Skin epidermis (tissue), 12 donors: ENCODE results near the gene ESPN.

Experiments used
- H3K27ac ChIP-seq, 21 experiments: fragments of 200-600 bp; sonication (generic) in 11 of 21; one replicate each; pipeline ENCODE4 v1.5.0; 2020; ENCODE audit warnings: mild to moderate bottlenecking in 3 of 21, inconsistent platforms in 2 of 21, moderate library complexity in 2 of 21
- H3K4me3 ChIP-seq, 7 experiments: fragments of 200-600 bp; sonication (generic) in 2 of 7; one replicate each; pipeline ENCODE4 v1.5.0; 2020; ENCODE audit warnings: inconsistent platforms in 2 of 7, mild to moderate bottlenecking in 2 of 7, moderate library complexity in 1 of 7

ESPN gene

GRCh38 chr1:6503884-6504602 lies 79.5 kb downstream of the ESPN start:
- Histone ChIP-seq H3K4me3 (no peak overlapping the region), H3K27ac (no peak overlapping the region)

GRCh38 chr1:6504887-6505286 lies 80.3 kb downstream of the ESPN start:
- Histone ChIP-seq H3K4me3 (no peak overlapping the region), H3K27ac (no peak overlapping the region)

GRCh38 chr1:6505367-6506209 lies 81.0 kb downstream of the ESPN start:
- H3K27ac ChIP-seq: no peak overlapping the region
- H3K4me3 ChIP-seq: no peak overlapping the region

- Histone ChIP-seq H3K4me3 (no peak overlapping the region), H3K27ac (no peak overlapping the region)
Observed at GRCh38 chr1:6506210-6507036, 81.8 kb downstream of the ESPN start.

GRCh38 chr1:6507037-6507428 lies 82.5 kb downstream of the ESPN start:
- no peak overlapping the region for H3K27ac ChIP-seq
- H3K4me3 ChIP-seq: no peak overlapping the region

GRCh38 chr1:6507461-6507911 lies 82.9 kb downstream of the ESPN start:
- no peak overlapping the region for H3K4me3 ChIP-seq
- H3K27ac ChIP-seq: peak overlapping the region in 1 of 21 experiments; percentile 3

- no peak overlapping the region for H3K27ac ChIP-seq
- no peak overlapping the region for H3K4me3 ChIP-seq
Observed at GRCh38 chr1:6508154-6508815, 83.7 kb downstream of the ESPN start.

- Histone ChIP-seq H3K4me3 (no peak overlapping the region), H3K27ac (no peak overlapping the region)
Observed at GRCh38 chr1:6508816-6509189, 84.2 kb downstream of the ESPN start.

- no peak overlapping the region for H3K27ac ChIP-seq
- H3K4me3 ChIP-seq: no peak overlapping the region
Observed at GRCh38 chr1:6509220-6509918, 84.8 kb downstream of the ESPN start.

- H3K4me3 ChIP-seq: no peak overlapping the region
- no peak overlapping the region for H3K27ac ChIP-seq
Observed at GRCh38 chr1:6509919-6510291, 85.3 kb downstream of the ESPN start.

GRCh38 chr1:6510493-6510892 lies 85.9 kb downstream of the ESPN start:
- Histone ChIP-seq H3K27ac (no peak overlapping the region), H3K4me3 (no peak overlapping the region)
